Measurements from ENCODE around the gene CD52. TPM values are rescaled to one million over a fixed set of nuclear protein-coding genes. Genes with fewer than 3 reads are reported as not detected.

The CD52 gene
- total RNA-seq, 1 experiment from 2014 or later, result 2.0 TPM

DNA sequence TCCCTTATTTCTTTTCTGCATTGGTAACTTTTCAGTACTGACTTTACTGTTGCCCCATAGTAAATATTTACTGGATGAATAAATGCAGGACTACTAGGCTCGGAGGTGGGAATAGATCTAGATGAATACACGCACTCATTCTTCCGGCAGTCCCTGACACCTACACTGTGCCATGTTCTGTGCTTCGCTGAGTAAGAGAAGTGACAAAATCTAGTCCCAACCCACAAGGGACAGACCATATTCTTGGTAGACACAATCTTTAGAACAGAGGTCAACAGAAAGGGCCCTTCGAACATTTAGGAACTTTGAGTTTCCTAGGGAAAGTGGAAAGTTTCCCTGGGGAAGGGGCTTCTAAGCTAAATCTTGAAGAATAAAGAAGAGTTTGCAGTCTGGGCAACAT is 3.3 kb upstream of the CD52 start:
- Histone ChIP-seq H3K9ac (ENCODE audit: low read length) (no peak overlapping the region), H3K4me3 (replicated peaks in 1 of 2; ENCODE audit: low read depth in 1 of 2, low read length in 2 of 2) (no peak overlapping the region), H3K4me2 (ENCODE audit: low read length) (no peak overlapping the region), H3K27me3 (ENCODE audit: insufficient read depth, low read length) (no peaks in the 10 kb centered on the region; the same call in 1 of the 2 replicates), H3K27ac (ENCODE audit: low read depth, low read length) (no peak overlapping the region), H3K9me2 (ENCODE audit: insufficient read depth) (no peaks in the 10 kb centered on the region), H3K4me1 (ENCODE audit: control insufficient read depth in 1 of 2, insufficient read depth in 2 of 2, low read length in 2 of 2) (peaks cover 3 to 11% of the 10 kb centered on the region in 2 experiments; a peak in 3 of 4 replicates), H2AFZ (ENCODE audit: low read depth, low read length, poor library complexity, severe bottlenecking) (no peak overlapping the region), H3K9me3 (ENCODE audit: control insufficient read depth in 1 of 2, insufficient read depth in 1 of 2, low read depth in 1 of 2, low read length in 2 of 2) (no peaks in the 10 kb centered on the region), H3K36me3 (ENCODE audit: control insufficient read depth in 1 of 2, insufficient read depth in 2 of 2, low read length in 2 of 2) (no peaks in the 10 kb centered on the region), H4K20me1 (ENCODE audit: insufficient read depth) (no peaks in the 10 kb centered on the region), H3K79me2 (ENCODE audit: insufficient read depth, low read length) (no peaks in the 10 kb centered on the region)
- no TSS peak for BruUV-seq (replicated peaks)
- no peak for DNase-seq (ENCODE audit: low read depth, low spot score)
- ATAC-seq, result no peak
- ChIA-PET RAD21 (ENCODE audit: low non-redundant PET in 1 of 2, low total read pairs in 2 of 2, uncharacterized antibody in 2 of 2, unreplicated experiment in 2 of 2) (no interaction called here), POLR2A (no interaction called here), CTCF (interaction anchor here (1.7 kb wide), 1 partner anchor 30 kb away, joined by 7 read pairs; no protein-coding TSS in a partner anchor)
- intact Hi-C loops (cut with micrococcal nuclease), result no loop called here
- TF ChIP-seq, protein P1, sequence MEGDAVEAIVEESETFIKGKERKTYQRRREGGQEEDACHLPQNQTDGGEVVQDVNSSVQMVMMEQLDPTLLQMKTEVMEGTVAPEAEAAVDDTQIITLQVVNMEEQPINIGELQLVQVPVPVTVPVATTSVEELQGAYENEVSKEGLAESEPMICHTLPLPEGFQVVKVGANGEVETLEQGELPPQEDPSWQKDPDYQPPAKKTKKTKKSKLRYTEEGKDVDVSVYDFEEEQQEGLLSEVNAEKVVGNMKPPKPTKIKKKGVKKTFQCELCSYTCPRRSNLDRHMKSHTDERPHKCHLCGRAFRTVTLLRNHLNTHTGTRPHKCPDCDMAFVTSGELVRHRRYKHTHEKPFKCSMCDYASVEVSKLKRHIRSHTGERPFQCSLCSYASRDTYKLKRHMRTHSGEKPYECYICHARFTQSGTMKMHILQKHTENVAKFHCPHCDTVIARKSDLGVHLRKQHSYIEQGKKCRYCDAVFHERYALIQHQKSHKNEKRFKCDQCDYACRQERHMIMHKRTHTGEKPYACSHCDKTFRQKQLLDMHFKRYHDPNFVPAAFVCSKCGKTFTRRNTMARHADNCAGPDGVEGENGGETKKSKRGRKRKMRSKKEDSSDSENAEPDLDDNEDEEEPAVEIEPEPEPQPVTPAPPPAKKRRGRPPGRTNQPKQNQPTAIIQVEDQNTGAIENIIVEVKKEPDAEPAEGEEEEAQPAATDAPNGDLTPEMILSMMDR (IDR thresholded peaks at IDR 0.05 in 2 of 3, conservative IDR thresholded peaks at IDR 0.05 in 1 of 3; ENCODE audit: borderline replicate concordance in 1 of 3, insufficient read depth in 1 of 3, low read depth in 2 of 3, low read length in 2 of 3), result no peak
- TF ChIP-seq SP1 (IDR thresholded peaks at IDR 0.05; ENCODE audit: low read depth), result no peak

DNA sequence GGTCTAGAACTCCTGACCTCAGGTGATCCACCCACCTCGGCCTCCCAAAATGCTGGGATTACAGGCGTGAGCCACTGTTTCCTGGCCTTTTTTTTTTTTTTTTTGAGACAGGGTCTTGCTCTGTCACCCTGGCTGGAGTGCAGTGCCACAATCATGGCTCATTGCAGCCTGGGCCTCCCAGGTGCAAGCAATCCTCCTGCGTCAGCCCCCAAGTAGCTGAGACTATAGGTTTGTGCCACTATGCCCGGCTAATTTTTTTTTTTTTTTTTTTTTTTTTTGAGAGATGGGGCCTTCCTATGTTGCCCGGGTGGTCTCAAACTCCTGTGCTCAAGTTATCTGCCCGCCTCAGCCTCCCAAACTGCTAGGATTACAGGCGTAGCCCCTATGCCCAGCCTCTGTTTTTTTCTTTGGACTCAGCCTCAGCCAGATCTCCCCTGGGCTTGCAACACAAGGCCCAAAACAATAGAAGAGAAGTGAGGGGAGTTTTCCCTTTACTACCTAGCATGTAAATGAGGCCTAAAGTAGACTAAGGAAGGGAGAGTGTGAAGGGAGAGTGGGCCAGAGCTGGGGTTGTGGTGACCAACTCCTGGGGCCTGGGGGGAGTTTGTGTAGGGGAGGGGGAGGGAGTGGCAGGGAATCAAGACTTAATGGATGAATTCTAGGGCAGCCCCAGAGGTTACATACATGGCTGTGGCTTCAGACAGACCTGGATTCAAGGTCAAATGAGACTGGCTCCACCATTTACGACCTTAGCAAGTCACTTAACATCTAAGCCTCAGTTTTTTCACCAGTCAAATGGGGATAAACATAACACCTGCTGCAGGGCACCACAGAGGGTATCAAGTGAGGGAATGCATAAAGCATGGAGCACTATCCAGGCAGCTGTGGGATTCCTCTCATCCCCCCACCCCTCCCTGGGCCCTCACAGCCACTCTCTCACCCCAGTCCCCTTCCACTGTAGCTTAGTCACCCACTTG is 1.6 kb upstream of the CD52 start:
- Histone ChIP-seq H3K4me2 (ENCODE audit: low read length) (no peak overlapping the region), H3K9me3 (ENCODE audit: control insufficient read depth in 1 of 2, insufficient read depth in 1 of 2, low read depth in 1 of 2, low read length in 2 of 2) (no peaks in the 10 kb centered on the region), H3K9ac (ENCODE audit: low read length) (no peak overlapping the region), H3K36me3 (ENCODE audit: control insufficient read depth in 1 of 2, insufficient read depth in 2 of 2, low read length in 2 of 2) (no peaks in the 10 kb centered on the region), H3K9me2 (ENCODE audit: insufficient read depth) (no peaks in the 10 kb centered on the region), H2AFZ (ENCODE audit: low read depth, low read length, poor library complexity, severe bottlenecking) (no peak overlapping the region), H3K27ac (ENCODE audit: low read depth, low read length) (no peak overlapping the region), H4K20me1 (ENCODE audit: insufficient read depth) (no peaks in the 10 kb centered on the region), H3K79me2 (ENCODE audit: insufficient read depth, low read length) (no peaks in the 10 kb centered on the region), H3K4me3 (replicated peaks in 1 of 2; ENCODE audit: low read depth in 1 of 2, low read length in 2 of 2) (no peak overlapping the region), H3K4me1 (ENCODE audit: control insufficient read depth in 1 of 2, insufficient read depth in 2 of 2, low read length in 2 of 2) (peaks cover 3 to 12% of the 10 kb centered on the region in 2 experiments; a peak in 3 of 4 replicates), H3K27me3 (ENCODE audit: insufficient read depth, low read length) (no peaks in the 10 kb centered on the region; the same call in 1 of the 2 replicates)
- intact Hi-C loops (cut with micrococcal nuclease), result no loop called here
- ATAC-seq (no peak), DNase-seq (ENCODE audit: low read depth, low spot score) (no peak)
- ChIA-PET RAD21 (ENCODE audit: low non-redundant PET in 1 of 2, low total read pairs in 2 of 2, uncharacterized antibody in 2 of 2, unreplicated experiment in 2 of 2) (no interaction called here), POLR2A (no interaction called here), CTCF (interaction anchor here (1.7 to 2.0 kb wide), 2 partner anchors 31 kb away, joined by 6 to 7 read pairs; no protein-coding TSS in a partner anchor)
- no TSS peak for BruUV-seq (replicated peaks)
- TF ChIP-seq, protein P1 (IDR thresholded peaks at IDR 0.05 in 2 of 3, conservative IDR thresholded peaks at IDR 0.05 in 1 of 3; ENCODE audit: borderline replicate concordance in 1 of 3, insufficient read depth in 1 of 3, low read depth in 2 of 3, low read length in 2 of 3), result no peak
- no peak for TF ChIP-seq JUND (IDR thresholded peaks at IDR 0.05)
- TF ChIP-seq EGR1 (IDR thresholded peaks at IDR 0.05; ENCODE audit: low read depth), result no peak
- TF ChIP-seq CBX3 (IDR thresholded peaks at IDR 0.05; ENCODE audit: low read depth), result no peak
- no peak for TF ChIP-seq EZH2phosphoT487 (IDR thresholded peaks at IDR 0.05; ENCODE audit: borderline replicate concordance)
- no peak for TF ChIP-seq POLR2AphosphoS5 (IDR thresholded peaks at IDR 0.05; ENCODE audit: low read depth, low read length)
- no peak for TF ChIP-seq TCF7L2 (IDR thresholded peaks at IDR 0.05; ENCODE audit: borderline replicate concordance, extremely low read depth, insufficient read depth, insufficient read length)
- TF ChIP-seq SIN3A (IDR thresholded peaks at IDR 0.05; ENCODE audit: low read depth), result no peak
- TF ChIP-seq ZNF274 (IDR thresholded peaks at IDR 0.05; ENCODE audit: low read depth, low read length), result no peak
- TF ChIP-seq SRF (IDR thresholded peaks at IDR 0.05; ENCODE audit: low read depth), result no peak
